Neuronal stem cell (in vitro differentiated cells): ENCODE measurements around the gene ASCC1.

Source experiments
- DNase-seq: peaks from one replicate; pipeline ENCODE4 v3.0.0-alpha.2; 2013; ENCODE audit warnings: low spot score
- H2AFZ ChIP-seq: one replicate; pipeline ENCODE4 v1.6.1; 2013; ENCODE audit warnings: mild to moderate bottlenecking, low read length, inconsistent platforms
- H2AK5ac ChIP-seq: 2 replicates; pipeline ENCODE4 v1.6.1; 2013; ENCODE audit warnings: low read depth, mild to moderate bottlenecking, inconsistent platforms, low read length, moderate library complexity, mixed read lengths
- H2BK120ac ChIP-seq: 2 replicates; pipeline ENCODE4 v1.6.1; 2013; ENCODE audit warnings: low read depth, mild to moderate bottlenecking, inconsistent platforms, low read length, moderate library complexity, mixed read lengths
- H2BK12ac ChIP-seq: one replicate; pipeline ENCODE4 v1.6.1; 2013; ENCODE audit warnings: low read length, inconsistent platforms
- H2BK15ac ChIP-seq: 2 replicates; pipeline ENCODE4 v1.6.1; 2013; ENCODE audit warnings: mild to moderate bottlenecking, low read length, inconsistent platforms, mixed read lengths
- H2BK5ac ChIP-seq: one replicate; pipeline ENCODE4 v1.6.1; 2013; ENCODE audit warnings: inconsistent platforms, mild to moderate bottlenecking, low read length, moderate library complexity
- H3K14ac ChIP-seq: one replicate; pipeline ENCODE4 v1.6.1; 2013; ENCODE audit warnings: low read length, inconsistent platforms
- H3K18ac ChIP-seq: 2 replicates; pipeline ENCODE4 v1.6.1; 2013; ENCODE audit warnings: low read length, inconsistent platforms
- H3K23ac ChIP-seq: 2 replicates; pipeline ENCODE4 v1.6.1; 2013; ENCODE audit warnings: low read depth, mild to moderate bottlenecking, mixed read lengths, low read length, inconsistent platforms; ENCODE audit not compliant: poor library complexity
- H3K27ac ChIP-seq: replicated peaks from 3 replicates; pipeline ENCODE4 v1.5.1; 2013; ENCODE audit warnings: low read length, inconsistent platforms
- H3K27me3 ChIP-seq, 3 experiments: 2 replicates each; pipeline ENCODE4 v1.6.1; 2013; ENCODE audit warnings: low read length in 3 of 3, mild to moderate bottlenecking in 2 of 3, inconsistent platforms in 1 of 3, low read depth in 1 of 3, mixed read lengths in 1 of 3, moderate library complexity in 1 of 3; ENCODE audit not compliant: control insufficient read depth in 3 of 3, insufficient read depth in 3 of 3
- H3K36me3 ChIP-seq, 2 donors: replicated peaks in 1 of 2; 2 replicates each; pipeline ENCODE4 v1.6.1; 2013; ENCODE audit warnings: low read length in 2 of 2; ENCODE audit not compliant: control insufficient read depth in 2 of 2, insufficient read depth in 2 of 2
- H3K4ac ChIP-seq: 2 replicates; pipeline ENCODE4 v1.6.1; 2013; ENCODE audit warnings: inconsistent platforms, mild to moderate bottlenecking, low read length, moderate library complexity
- H3K4me1 ChIP-seq, 2 donors: 1 replicate in 1 of 2; 2 replicates in 1 of 2; pipeline ENCODE4 v1.6.1; 2013; ENCODE audit warnings: low read length in 2 of 2, low read depth in 1 of 2; ENCODE audit not compliant: control insufficient read depth in 2 of 2, insufficient read depth in 1 of 2
- H3K4me2 ChIP-seq: one replicate; pipeline ENCODE4 v1.6.1; 2013; ENCODE audit warnings: mild to moderate bottlenecking, low read length, inconsistent platforms; ENCODE audit not compliant: insufficient read depth, poor library complexity, severe bottlenecking
- H3K4me3 ChIP-seq, 2 donors: 2 replicates each; pipeline ENCODE4 v1.5.1; 2013; ENCODE audit warnings: low read length in 2 of 2, mild to moderate bottlenecking in 2 of 2, inconsistent platforms in 1 of 2, moderate library complexity in 1 of 2
- H3K79me1 ChIP-seq: one replicate; pipeline ENCODE4 v1.6.1; 2013; ENCODE audit warnings: low read depth, mild to moderate bottlenecking, inconsistent platforms, low read length, moderate library complexity
- H3K9ac ChIP-seq: one replicate; pipeline ENCODE4 v1.6.1; 2013; ENCODE audit warnings: mild to moderate bottlenecking, low read depth, low read length, inconsistent platforms; ENCODE audit not compliant: poor library complexity
- H3K9me3 ChIP-seq, 2 donors: replicated peaks in 1 of 2; 2 replicates each; pipeline versions ENCODE3 to v1.6.1; 2013; ENCODE audit warnings: low read length in 2 of 2, mild to moderate bottlenecking in 2 of 2, inconsistent platforms in 1 of 2, low read depth in 1 of 2, mixed read lengths in 1 of 2, moderate library complexity in 1 of 2; ENCODE audit not compliant: control insufficient read depth in 2 of 2, insufficient read depth in 1 of 2
- H4K8ac ChIP-seq: one replicate; pipeline ENCODE4 v1.6.1; 2013; ENCODE audit warnings: low read depth, mild to moderate bottlenecking, inconsistent platforms, low read length, moderate library complexity
- H4K91ac ChIP-seq: one replicate; pipeline ENCODE4 v1.6.1; 2013; ENCODE audit warnings: low read length, low read depth, mild to moderate bottlenecking, inconsistent platforms; ENCODE audit not compliant: poor library complexity
- WGBS, 2 donors: extraction: QIAGEN DNeasy Blood & Tissue Kit; methylation state at CpG; one replicate each; pipeline ENCODE4 v1.1.7; 2013; ENCODE audit warnings: missing lambda C conversion rate in 2 of 2, mixed read lengths in 1 of 2; ENCODE audit not compliant: insufficient read length in 2 of 2, insufficient replicate concordance in 1 of 2; ENCODE audit errors: extremely low coverage in 2 of 2; 5-methylcytosine and 5-hydroxymethylcytosine counted together

Gene ASCC1

GRCh38 chr10:72114706-72115450, 101.2 kb downstream of the ASCC1 start:
- Histone ChIP-seq H2BK12ac (no peak overlapping the region), H3K27me3 (peaks cover 0 to 2% (median 0%) of the 10 kb centered on the region in 3 experiments), H3K4ac (no peak overlapping the region), H3K4me1 (no peaks in the 10 kb centered on the region), H3K14ac (no peak overlapping the region), H3K9ac (no peak overlapping the region), H3K18ac (no peak overlapping the region), H3K79me1 (no peaks in the 10 kb centered on the region), H3K23ac (no peak overlapping the region), H3K36me3 (peaks cover 0 to 4% of the 10 kb centered on the region in 2 donors), H2AK5ac (no peak overlapping the region), H2BK5ac (no peak overlapping the region), H2BK120ac (no peak overlapping the region), H3K9me3 (peaks cover 0 to 21% of the 10 kb centered on the region in 2 donors), H4K8ac (no peak overlapping the region), H3K4me3 (no peak overlapping the region), H2AFZ (no peak overlapping the region), H2BK15ac (no peak overlapping the region), H3K27ac (no peak overlapping the region), H3K4me2 (no peak overlapping the region), H4K91ac (no peak overlapping the region)
- no peak for DNase-seq
- WGBS, 2 donors = no CpG with 5 or more reads among the region's 2 CpGs

- Histone ChIP-seq H4K8ac (no peak overlapping the region), H3K4me1 (peaks cover 3 to 9% of the 10 kb centered on the region in 2 donors), H3K23ac (no peak overlapping the region), H4K91ac (no peak overlapping the region), H2BK120ac (no peak overlapping the region), H3K18ac (no peak overlapping the region), H3K36me3 (no peaks in the 10 kb centered on the region), H3K14ac (no peak overlapping the region), H3K4me2 (no peak overlapping the region), H3K79me1 (no peaks in the 10 kb centered on the region), H3K27me3 (no peaks in the 10 kb centered on the region), H2BK15ac (no peak overlapping the region), H2BK12ac (no peak overlapping the region), H2BK5ac (no peak overlapping the region), H3K27ac (no peak overlapping the region), H3K9me3 (peaks cover 0 to 6% of the 10 kb centered on the region in 2 donors), H3K9ac (no peak overlapping the region), H2AFZ (no peak overlapping the region), H2AK5ac (no peak overlapping the region), H3K4ac (no peak overlapping the region), H3K4me3 (no peak overlapping the region)
- DNase-seq = no peak
- WGBS, 2 donors = no CpG with 5 or more reads among the region's 11 CpGs
Observed at GRCh38 chr10:72110673-72111401, 105.2 kb downstream of the ASCC1 start.

DNA sequence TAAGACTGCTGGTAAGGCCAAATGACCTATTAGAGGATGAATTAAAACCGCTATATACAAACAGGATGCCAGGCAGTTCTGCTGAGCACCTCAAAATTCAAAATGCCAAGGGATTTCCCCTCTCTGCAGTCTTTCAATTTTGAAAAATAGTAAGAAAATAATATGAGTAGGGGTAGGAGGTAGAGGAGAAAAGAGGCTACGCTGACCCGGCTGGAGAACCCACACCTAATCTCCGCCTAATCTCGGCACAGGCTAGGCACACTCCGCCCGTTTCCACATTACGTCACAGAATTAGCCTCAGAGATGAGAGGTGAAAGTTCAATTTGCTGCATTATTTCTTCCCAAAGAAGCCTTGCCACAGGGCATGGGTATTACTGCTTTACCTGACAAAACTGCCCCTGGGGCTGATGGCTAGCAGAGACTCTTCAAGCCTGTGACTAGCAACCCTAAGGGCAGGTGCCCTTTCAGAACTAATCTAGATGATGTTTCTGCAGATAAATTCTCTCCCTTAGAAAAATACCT, 106.4 kb downstream of the ASCC1 start:
- no peaks in the 10 kb centered on the region for H3K36me3 ChIP-seq
- no peak overlapping the region for H3K4ac ChIP-seq
- no peaks in the 10 kb centered on the region for H3K79me1 ChIP-seq
- no peak overlapping the region for H2BK12ac ChIP-seq
- H2AFZ ChIP-seq = no peak overlapping the region
- peaks cover 3 to 13% of the 10 kb centered on the region in 2 donors for H3K4me1 ChIP-seq
- no peak overlapping the region for H3K4me2 ChIP-seq
- H2AK5ac ChIP-seq = no peak overlapping the region
- H3K14ac ChIP-seq = no peak overlapping the region
- no CpG with 5 or more reads among the region's 8 CpGs for WGBS, 2 donors
- no peak overlapping the region for H3K27ac ChIP-seq
- no peak for DNase-seq
- H2BK5ac ChIP-seq = no peak overlapping the region
- H3K18ac ChIP-seq = no peak overlapping the region
- H2BK120ac ChIP-seq = no peak overlapping the region
- H4K8ac ChIP-seq = no peak overlapping the region
- no peaks in the 10 kb centered on the region for H3K27me3 ChIP-seq
- no peak overlapping the region for H4K91ac ChIP-seq
- H2BK15ac ChIP-seq = no peak overlapping the region
- H3K23ac ChIP-seq = no peak overlapping the region
- no peak overlapping the region for H3K9ac ChIP-seq
- H3K4me3 ChIP-seq = no peak overlapping the region
- H3K9me3 ChIP-seq = no peaks in the 10 kb centered on the region
